Measurements from ENCODE around the gene NDUFV1.
"Not testable (repeated sequence)": the region's sequence is repeated elsewhere in the genome, so short reads cannot be mapped to it uniquely, and the experiment has no call there.

NDUFV1 gene

GRCh38 chr11:67611704-67612587 lies 5.2 kb downstream of the NDUFV1 start:
- no peak for DNase-seq

GRCh38 chr11:67612751-67613150 lies 6.0 kb downstream of the NDUFV1 start:
- no peak for DNase-seq

- DNase-seq, result no peak
Measured at GRCh38 chr11:67613313-67613959, 6.7 kb downstream of the NDUFV1 start.

- peak; percentile 74 for DNase-seq
Measured at GRCh38 chr11:67613960-67614715, 7.4 kb downstream of the NDUFV1 start.

- DNase-seq, result peak; percentile 27
Measured at GRCh38 chr11:67614730-67615714, 8.3 kb downstream of the NDUFV1 start.

GRCh38 chr11:67615728-67616430 lies 9.1 kb downstream of the NDUFV1 start:
- DNase-seq, result no peak

GRCh38 chr11:67616431-67617242 lies 9.9 kb downstream of the NDUFV1 start:
- DNase-seq, result no peak

- DNase-seq, result no peak
Measured at GRCh38 chr11:67617243-67617953, 10.7 kb downstream of the NDUFV1 start.

GRCh38 chr11:67618901-67619659 lies 12.3 kb downstream of the NDUFV1 start:
- DNase-seq, result not testable (repeated sequence)

- not testable (repeated sequence) for DNase-seq
Measured at GRCh38 chr11:67619683-67620618, 13.2 kb downstream of the NDUFV1 start.

- not testable (repeated sequence) for DNase-seq
Measured at GRCh38 chr11:67620621-67621020, 13.9 kb downstream of the NDUFV1 start.

- not testable (repeated sequence) for DNase-seq
Measured at GRCh38 chr11:67621928-67622327, 15.2 kb downstream of the NDUFV1 start.

- DNase-seq, result not testable (repeated sequence)
Measured at GRCh38 chr11:67622905-67623304, 16.2 kb downstream of the NDUFV1 start.

GRCh38 chr11:67623795-67624194 lies 17.1 kb downstream of the NDUFV1 start:
- DNase-seq, result not testable (repeated sequence)

GRCh38 chr11:67626131-67626833 lies 19.5 kb downstream of the NDUFV1 start:
- not testable (repeated sequence) for DNase-seq

- no peak for DNase-seq
Measured at GRCh38 chr11:67626970-67627369, 20.2 kb downstream of the NDUFV1 start.

GRCh38 chr11:67627441-67627811 lies 20.7 kb downstream of the NDUFV1 start:
- no peak for DNase-seq

All from activated effector memory CD4-positive, alpha-beta T cell treated with Interleukin-2 at 50 U/mL for 16 hours (primary cell).